SK-N-SH treated with all-trans-retinoic acid at 6 μM for 48 hours (cell line): ENCODE measurements around the gene CNTNAP2.
A peak's percentile ranks its signal among the peaks of the same experiment; 100 is the strongest.

Source experiments
- ATAC-seq: fragments of 200-7000 bp; cut with Tn5 transposase; 3 replicates; pipeline ENCODE4 v1.9.1; 2020; ENCODE audit warnings: mild to moderate bottlenecking, moderate library complexity
- ARNTL ChIP-seq: fragments of 450-650 bp; formaldehyde crosslinking; IDR thresholded peaks from 2 replicates; pipeline ENCODE4 v1.5.0; 2020; ENCODE audit warnings: low read depth, mild to moderate bottlenecking, moderate library complexity, borderline replicate concordance
- BACH2 ChIP-seq: fragments of 250-450 bp; sonication (Bioruptor Pico); IDR thresholded peaks from 2 replicates; pipeline ENCODE4 v1.9.0; 2021; ENCODE audit warnings: mild to moderate bottlenecking, borderline replicate concordance
- CREB5 ChIP-seq: fragments of 250-450 bp; sonication (Bioruptor Pico); IDR thresholded peaks from 2 replicates; pipeline ENCODE4 v1.5.1; 2020; ENCODE audit warnings: low read depth, mild to moderate bottlenecking, moderate library complexity
- CSDC2 ChIP-seq: fragments of 250-450 bp; sonication (Bioruptor Pico); IDR thresholded peaks from 2 replicates; pipeline ENCODE4 v1.5.0; 2020; ENCODE audit warnings: mild to moderate bottlenecking, moderate library complexity
- ESRRG ChIP-seq: fragments of 250-450 bp; sonication (Bioruptor Pico); IDR thresholded peaks from 2 replicates; pipeline ENCODE4 v1.6.1; 2021; ENCODE audit warnings: mild to moderate bottlenecking
- GLIS3 ChIP-seq: fragments of 250-450 bp; sonication (Bioruptor Pico); IDR thresholded peaks from 2 replicates; pipeline ENCODE4 v1.5.0; 2020; ENCODE audit warnings: mild to moderate bottlenecking, moderate library complexity
- ISL1 ChIP-seq: fragments of 250-450 bp; sonication (Bioruptor Pico); IDR thresholded peaks from 2 replicates; pipeline ENCODE4 v2.1.2; 2022; ENCODE audit warnings: mild to moderate bottlenecking, moderate library complexity
- OSR1 ChIP-seq: fragments of 250-450 bp; sonication (Bioruptor Pico); IDR thresholded peaks from 2 replicates; pipeline ENCODE4 v1.8.0; 2022; ENCODE audit warnings: moderate library complexity, mild to moderate bottlenecking, inconsistent platforms
- PPARA ChIP-seq: fragments of 250-450 bp; sonication (Bioruptor Pico); IDR thresholded peaks from 2 replicates; pipeline ENCODE4 v1.5.0; 2020; ENCODE audit warnings: mild to moderate bottlenecking, borderline replicate concordance
- RARB ChIP-seq: fragments of 250-450 bp; sonication (Bioruptor Pico); IDR thresholded peaks from 2 replicates; pipeline ENCODE4 v1.8.0; 2021; ENCODE audit warnings: mild to moderate bottlenecking, moderate library complexity
- SNAI2 ChIP-seq: fragments of 250-450 bp; sonication (Bioruptor Pico); IDR thresholded peaks from 2 replicates; pipeline ENCODE4 v1.5.0; 2020; ENCODE audit warnings: mild to moderate bottlenecking, moderate library complexity
- TCF4 ChIP-seq: fragments of 250-450 bp; sonication (Bioruptor Pico); IDR thresholded peaks from 2 replicates; pipeline ENCODE4 v1.8.0; 2021; ENCODE audit warnings: mild to moderate bottlenecking, moderate library complexity, borderline replicate concordance
- TOX ChIP-seq: fragments of 250-450 bp; sonication (Bioruptor Pico); IDR thresholded peaks from 2 replicates; pipeline ENCODE4 v1.8.0; 2021; ENCODE audit warnings: mild to moderate bottlenecking, moderate library complexity, borderline replicate concordance
- TSHZ2 ChIP-seq: fragments of 250-450 bp; sonication (Bioruptor Pico); IDR thresholded peaks from 2 replicates; pipeline ENCODE4 v1.5.0; 2020; ENCODE audit warnings: mild to moderate bottlenecking, moderate library complexity
- ZC3H10 ChIP-seq: fragments of 250-450 bp; sonication (Bioruptor Pico); IDR thresholded peaks from 2 replicates; pipeline ENCODE4 v1.5.1; 2021; ENCODE audit warnings: mild to moderate bottlenecking, moderate library complexity
- ZFP3 ChIP-seq: fragments of 250-450 bp; sonication (Bioruptor Pico); IDR thresholded peaks from 2 replicates; pipeline ENCODE4 v1.5.0; 2020; ENCODE audit warnings: mild to moderate bottlenecking, moderate library complexity
- ZFP30 ChIP-seq: fragments of 450-650 bp; formaldehyde crosslinking; IDR thresholded peaks from 2 replicates; pipeline ENCODE4 v1.5.0; 2022; ENCODE audit warnings: mild to moderate bottlenecking, moderate library complexity
- ZNF565 ChIP-seq: fragments of 450-650 bp; formaldehyde crosslinking; conservative IDR thresholded peaks from 2 replicates; pipeline ENCODE4 v1.5.0; 2020; ENCODE audit warnings: low read depth, mild to moderate bottlenecking, moderate library complexity
- ZNF70 ChIP-seq: fragments of 450-650 bp; formaldehyde crosslinking; IDR thresholded peaks from 2 replicates; pipeline ENCODE4 v1.5.0; 2020; ENCODE audit warnings: mild to moderate bottlenecking, moderate library complexity
- ZNF8 ChIP-seq: fragments of 450-650 bp; formaldehyde crosslinking; IDR thresholded peaks from 2 replicates; pipeline ENCODE4 v1.5.0; 2020; ENCODE audit warnings: mild to moderate bottlenecking, moderate library complexity
- TF ChIP-seq, protein P1 (sequence below): fragments of 250-450 bp; sonication (Bioruptor Pico); IDR thresholded peaks from 2 replicates; pipeline ENCODE4 v1.5.1; 2021; ENCODE audit warnings: mild to moderate bottlenecking, moderate library complexity

CNTNAP2 gene

DNA sequence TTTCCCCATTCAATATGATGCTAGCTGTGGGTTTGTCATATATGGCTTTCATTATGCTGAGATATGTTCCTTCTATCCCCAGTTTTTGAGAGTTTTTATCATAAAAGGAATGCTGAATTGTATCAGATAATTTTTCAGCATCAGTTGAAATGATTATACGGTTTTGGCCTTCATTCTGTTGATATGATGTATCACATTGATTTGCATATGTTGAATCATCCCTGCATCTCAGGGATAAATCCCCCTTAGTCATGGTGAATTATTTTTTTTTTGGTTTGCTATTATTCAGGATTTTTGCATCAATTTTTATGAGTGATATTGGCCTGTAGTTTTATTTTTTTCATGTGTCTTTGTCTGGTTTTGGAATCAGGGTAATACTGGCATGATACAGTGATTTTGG, 1321.6 kb downstream of the CNTNAP2 start (continued):
- TF ChIP-seq ARNTL (CRISPR knock-in tag) (no peak), TOX (no peak)

DNA sequence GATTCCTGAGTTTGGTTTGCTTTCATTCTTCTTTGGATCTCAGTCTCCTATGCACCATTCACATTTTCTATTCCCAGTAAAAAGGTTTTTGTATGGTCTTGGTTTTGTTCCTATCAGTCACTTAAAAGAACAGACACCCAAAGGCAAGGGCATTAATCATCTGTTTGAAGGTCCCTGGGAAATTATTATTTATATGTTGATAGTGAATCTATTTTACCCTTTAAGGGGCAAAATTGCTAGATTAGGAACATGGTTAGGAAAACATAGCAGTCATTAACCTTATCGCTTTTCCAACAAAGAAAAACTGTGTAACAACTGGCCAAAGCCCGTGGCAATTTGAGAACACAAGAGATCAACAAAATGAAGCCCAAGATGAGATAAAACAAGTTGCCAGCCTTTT, 1327.3 kb downstream of the CNTNAP2 start:
- peak; percentile 40; the same call in 1 of the 3 replicates for ATAC-seq
- no peak for TF ChIP-seq TOX
- no peak for TF ChIP-seq GLIS3
- TF ChIP-seq ZNF8 = 0 out of 2 replicates have a peak, but pooled peaks have one; percentile 20
- TF ChIP-seq BACH2 (CRISPR knock-in tag) = no peak
- peak; percentile 67 for TF ChIP-seq ISL1 (CRISPR knock-in tag)
- TF ChIP-seq SNAI2 (CRISPR knock-in tag) = peak; percentile 53; the same call in 1 of the 2 replicates
- no peak for TF ChIP-seq CREB5 (CRISPR knock-in tag)
- TF ChIP-seq TSHZ2 (CRISPR knock-in tag) = peak; percentile 78; the same call in 1 of the 2 replicates
- no peak for TF ChIP-seq ARNTL (CRISPR knock-in tag)
- no peak for TF ChIP-seq OSR1 (CRISPR knock-in tag)
- TF ChIP-seq, protein P1, sequence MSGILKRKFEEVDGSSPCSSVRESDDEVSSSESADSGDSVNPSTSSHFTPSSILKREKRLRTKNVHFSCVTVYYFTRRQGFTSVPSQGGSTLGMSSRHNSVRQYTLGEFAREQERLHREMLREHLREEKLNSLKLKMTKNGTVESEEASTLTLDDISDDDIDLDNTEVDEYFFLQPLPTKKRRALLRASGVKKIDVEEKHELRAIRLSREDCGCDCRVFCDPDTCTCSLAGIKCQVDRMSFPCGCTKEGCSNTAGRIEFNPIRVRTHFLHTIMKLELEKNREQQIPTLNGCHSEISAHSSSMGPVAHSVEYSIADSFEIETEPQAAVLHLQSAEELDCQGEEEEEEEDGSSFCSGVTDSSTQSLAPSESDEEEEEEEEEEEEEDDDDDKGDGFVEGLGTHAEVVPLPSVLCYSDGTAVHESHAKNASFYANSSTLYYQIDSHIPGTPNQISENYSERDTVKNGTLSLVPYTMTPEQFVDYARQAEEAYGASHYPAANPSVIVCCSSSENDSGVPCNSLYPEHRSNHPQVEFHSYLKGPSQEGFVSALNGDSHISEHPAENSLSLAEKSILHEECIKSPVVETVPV = peak; percentile 65; the same call in 1 of the 2 replicates
- TF ChIP-seq ESRRG = no peak
- no peak for TF ChIP-seq ZNF565
- no peak for TF ChIP-seq ZFP3 (CRISPR knock-in tag)
- no peak for TF ChIP-seq ZFP30 (CRISPR knock-in tag)
- TF ChIP-seq TCF4 (CRISPR knock-in tag) = peak; percentile 77

GRCh38 chr7:147452816-147453215, 1336.2 kb downstream of the CNTNAP2 start:
- no peak for TF ChIP-seq ZNF70 (CRISPR knock-in tag)
- TF ChIP-seq, protein P1 = no peak
- TF ChIP-seq RARB = no peak
- TF ChIP-seq ISL1 (CRISPR knock-in tag) = no peak
- ATAC-seq = no peak

GRCh38 chr7:147465223-147465622, 1348.6 kb downstream of the CNTNAP2 start:
- ATAC-seq = no peak
- TF ChIP-seq CSDC2 (no peak), SNAI2 (CRISPR knock-in tag) (no peak), ZFP3 (CRISPR knock-in tag) (no peak), ZC3H10 (CRISPR knock-in tag) (no peak)

- TF ChIP-seq PPARA (CRISPR knock-in tag) = no peak
- no peak for TF ChIP-seq TOX
- no peak for TF ChIP-seq ESRRG
- no peak for ATAC-seq
Observed at GRCh38 chr7:147472556-147472955, 1356.0 kb downstream of the CNTNAP2 start.
